H1 (cell line): ENCODE measurements around the gene TXLNA. TPM values are rescaled to one million over a fixed set of nuclear protein-coding genes. Genes with fewer than 3 reads are reported as not detected.

Experiments
- CTCF ChIA-PET: fragments of 300-600 bp; sonication (Branson Sonifier 250); formaldehyde crosslinking; loops from one replicate; lab custom pipeline; 2021; ENCODE audit not compliant: partially characterized antibody; lab: Charles Lee
- POLR2A ChIA-PET: fragments of 300-600 bp; sonication (Branson Sonifier 250); formaldehyde crosslinking; loops from one replicate; lab custom pipeline; 2021; ENCODE audit warnings: inconsistent platforms; ENCODE audit not compliant: partially characterized antibody; lab: Charles Lee
- DNase-seq, 2 experiments: peaks; one replicate each; pipeline versions ENCODE4 v3.0.0 to v3.0.0-alpha.2; 2010 to 2022; ENCODE audit warnings: low spot score in 2 of 2, low read depth in 1 of 2, mixed read lengths in 1 of 2
- FAIRE-seq: peaks from 2 replicates; lab custom pipeline; 2011; peaks lifted over from hg19 to GRCh38; lab: Jason Lieb, UNC
- H2AFZ ChIP-seq: 2 replicates; pipeline ENCODE4 v1.8.1; 2012; ENCODE audit warnings: low read length, inconsistent platforms
- H2AK5ac ChIP-seq: 2 replicates; pipeline ENCODE4 v1.6.1; 2013; ENCODE audit warnings: low read depth, low read length
- H2BK120ac ChIP-seq: replicated peaks from 2 replicates; pipeline ENCODE3; 2013; ENCODE audit warnings: low read depth, low read length, inconsistent platforms
- H2BK12ac ChIP-seq: 2 replicates; pipeline ENCODE4 v1.6.1; 2013; ENCODE audit warnings: low read depth, low read length
- H2BK15ac ChIP-seq: 2 replicates; pipeline ENCODE4 v1.6.1; 2013; ENCODE audit warnings: low read length
- H2BK20ac ChIP-seq: 2 replicates; pipeline ENCODE4 v1.6.1; 2013; ENCODE audit warnings: low read length
- H2BK5ac ChIP-seq: 2 replicates; pipeline ENCODE4 v1.6.1; 2013; ENCODE audit warnings: low read depth, low read length
- H3K14ac ChIP-seq: 2 replicates; pipeline ENCODE4 v1.6.1; 2013; ENCODE audit warnings: inconsistent platforms; ENCODE audit not compliant: insufficient read length
- H3K18ac ChIP-seq: 2 replicates; pipeline ENCODE4 v1.6.1; 2013; ENCODE audit warnings: low read length; ENCODE audit errors: extremely low read depth
- H3K23ac ChIP-seq: 2 replicates; pipeline ENCODE4 v1.6.1; 2013; ENCODE audit warnings: inconsistent platforms; ENCODE audit not compliant: insufficient read length
- H3K23me2 ChIP-seq: 2 replicates; pipeline ENCODE4 v1.6.1; 2013; ENCODE audit warnings: low read depth, low read length
- H3K27ac ChIP-seq: 2 replicates; pipeline ENCODE4 v1.6.1; 2011; ENCODE audit warnings: low read depth, low read length, inconsistent platforms
- H3K27me3 ChIP-seq, 4 experiments: replicated peaks in 1 of 4; 1 replicate in 1 of 4; 2 replicates in 3 of 4; pipeline versions ENCODE4 v1.6.1 to v1.8.1; 2011 to 2013; ENCODE audit warnings: low read length in 3 of 4, mild to moderate bottlenecking in 3 of 4, inconsistent platforms in 2 of 4, mixed read lengths in 2 of 4, moderate library complexity in 1 of 4; ENCODE audit not compliant: control insufficient read depth in 3 of 4, insufficient read depth in 3 of 4; ENCODE audit errors: extremely low read depth in 1 of 4
- H3K36me3 ChIP-seq, 4 experiments: 2 replicates each; pipeline versions ENCODE4 v1.6.1 to v1.8.1; 2011 to 2013; ENCODE audit warnings: mild to moderate bottlenecking in 4 of 4, low read length in 3 of 4, moderate library complexity in 2 of 4, control low read depth in 1 of 4, inconsistent platforms in 1 of 4; ENCODE audit not compliant: insufficient read depth in 4 of 4, control insufficient read depth in 2 of 4
- H3K4ac ChIP-seq: replicated peaks from 2 replicates; pipeline ENCODE3; 2013; ENCODE audit warnings: low read length, low read depth, mixed read lengths, inconsistent platforms; ENCODE audit not compliant: insufficient read length
- H3K4me1 ChIP-seq, 4 experiments: replicated peaks in 1 of 4; 1 replicate in 1 of 4; 2 replicates in 3 of 4; pipeline versions ENCODE4 v1.6.1 to v1.8.1; 2011 to 2013; ENCODE audit warnings: low read length in 3 of 4, inconsistent platforms in 2 of 4, mixed read lengths in 1 of 4; ENCODE audit not compliant: insufficient read depth in 4 of 4, control insufficient read depth in 3 of 4
- H3K4me2 ChIP-seq, 2 experiments: 2 replicates each; pipeline versions ENCODE4 v1.6.1 to v1.8.1; 2011 to 2013; ENCODE audit warnings: low read depth in 2 of 2, low read length in 2 of 2, control low read depth in 1 of 2, inconsistent platforms in 1 of 2, mild to moderate bottlenecking in 1 of 2; ENCODE audit not compliant: insufficient read depth in 1 of 2
- H3K4me3 ChIP-seq, 4 experiments: fragments of 200-600, 300-600 bp in 1 of 4; sonication (generic), shearing (Covaris generic), sonication (Bioruptor Twin) in 1 of 4; 2 replicates each; pipeline versions ENCODE4 v1.5.1 to v1.8.1; 2011 to 2016; ENCODE audit warnings: low read length in 4 of 4, low read depth in 3 of 4, control low read depth in 2 of 4, inconsistent platforms in 2 of 4, mild to moderate bottlenecking in 2 of 4, mixed read lengths in 1 of 4, moderate library complexity in 1 of 4; ENCODE audit not compliant: insufficient read depth in 2 of 4; ENCODE audit errors: extremely low read depth in 1 of 4
- H3K56ac ChIP-seq: replicated peaks from 2 replicates; pipeline ENCODE3; 2013; ENCODE audit warnings: low read depth, mild to moderate bottlenecking, mixed read lengths, low read length, inconsistent platforms; ENCODE audit not compliant: insufficient read length
- H3K79me1 ChIP-seq: 2 replicates; pipeline ENCODE4 v1.6.1; 2013; ENCODE audit warnings: low read depth, low read length, control low read depth
- H3K79me2 ChIP-seq, 2 experiments: 2 replicates each; pipeline versions ENCODE4 v1.6.1 to v1.8.1; 2012 to 2013; ENCODE audit warnings: low read length in 2 of 2, mild to moderate bottlenecking in 2 of 2, inconsistent platforms in 1 of 2; ENCODE audit not compliant: insufficient read depth in 2 of 2, control insufficient read depth in 1 of 2
- H3K9ac ChIP-seq, 4 experiments: replicated peaks in 1 of 4; 1 replicate in 1 of 4; 2 replicates in 3 of 4; pipeline versions ENCODE4 v1.6.1 to v1.8.1; 2011 to 2013; ENCODE audit warnings: low read depth in 3 of 4, low read length in 3 of 4, control low read depth in 2 of 4, mild to moderate bottlenecking in 2 of 4, moderate library complexity in 2 of 4, inconsistent platforms in 1 of 4; ENCODE audit errors: extremely low read depth in 1 of 4
- H3K9me3 ChIP-seq, 2 experiments: 2 replicates each; pipeline versions ENCODE4 v1.6.1 to v1.8.1; 2012 to 2013; ENCODE audit warnings: mild to moderate bottlenecking in 2 of 2, moderate library complexity in 2 of 2, control low read depth in 1 of 2, inconsistent platforms in 1 of 2, low read depth in 1 of 2, low read length in 1 of 2, mixed read lengths in 1 of 2; ENCODE audit not compliant: insufficient read depth in 2 of 2
- H4K20me1 ChIP-seq, 2 experiments: replicated peaks in 1 of 2; 2 replicates each; pipeline versions ENCODE3 to v1.8.1; 2011 to 2013; ENCODE audit warnings: inconsistent platforms in 2 of 2, low read length in 2 of 2, mild to moderate bottlenecking in 1 of 2; ENCODE audit not compliant: insufficient read depth in 2 of 2, control insufficient read depth in 1 of 2
- H4K5ac ChIP-seq: 2 replicates; pipeline ENCODE4 v1.6.1; 2013; ENCODE audit warnings: low read length, low read depth, mixed read lengths, inconsistent platforms; ENCODE audit not compliant: insufficient read length
- H4K8ac ChIP-seq: 2 replicates; pipeline ENCODE4 v1.8.0; 2013; ENCODE audit warnings: mild to moderate bottlenecking, moderate library complexity, low read length, inconsistent platforms; ENCODE audit not compliant: insufficient read depth; ENCODE audit errors: extremely low read depth
- H4K91ac ChIP-seq: replicated peaks from 2 replicates; pipeline ENCODE3; 2013; ENCODE audit warnings: low read length, mixed read lengths, inconsistent platforms; ENCODE audit not compliant: insufficient read length
- CTBP2 ChIP-seq: IDR thresholded peaks from 2 replicates; pipeline ENCODE4 v1.7.0; 2011; ENCODE audit warnings: borderline replicate concordance, mild to moderate bottlenecking, moderate library complexity, mixed read lengths, low read length; ENCODE audit not compliant: insufficient read depth, insufficient read length
- HDAC6 ChIP-seq: IDR thresholded peaks from one replicate; pipeline ENCODE4 v1.7.1; 2012; ENCODE audit warnings: low read depth, mild to moderate bottlenecking, inconsistent platforms, low read length, moderate library complexity
- JUN ChIP-seq: IDR thresholded peaks from 2 replicates; pipeline ENCODE4 v1.6.1; 2011; ENCODE audit warnings: low read depth, mild to moderate bottlenecking, improper control_type of control experiment, low read length
- KDM4A ChIP-seq: IDR thresholded peaks from one replicate; pipeline ENCODE4 v1.7.1; 2012; ENCODE audit warnings: low read depth, mild to moderate bottlenecking, moderate library complexity, low read length, inconsistent platforms; ENCODE audit not compliant: severe bottlenecking
- RFX5 ChIP-seq: IDR thresholded peaks from 2 replicates; pipeline ENCODE4 v1.6.1; 2011; ENCODE audit warnings: low read depth, low read length, improper control_type of control experiment, borderline replicate concordance
- TCF12 ChIP-seq: IDR thresholded peaks from 2 replicates; pipeline ENCODE4 v1.6.1; 2011; ENCODE audit warnings: low read depth, mild to moderate bottlenecking, low read length
- ZNF274 ChIP-seq: IDR thresholded peaks from 2 replicates; pipeline ENCODE4 v1.7.0; 2012; ENCODE audit warnings: low read length, borderline replicate concordance; ENCODE audit errors: extremely low read depth
- WGBS, 2 experiments: shearing (Covaris generic) in 1 of 2; methylation state at CpG; one replicate each; pipeline versions ENCODE4 v1.1.6 to v1.1.7; 2013 to 2015; ENCODE audit warnings: low lambda C conversion rate in 2 of 2, mixed read lengths in 2 of 2, inconsistent platforms in 1 of 2, low coverage in 1 of 2, missing lambda C conversion rate in 1 of 2; ENCODE audit not compliant: insufficient replicate concordance in 2 of 2, insufficient coverage in 1 of 2, insufficient read length in 1 of 2; ENCODE audit errors: extremely low coverage in 1 of 2, missing lambda C conversion rate in 1 of 2; 5-methylcytosine and 5-hydroxymethylcytosine counted together
- polyA plus RNA-seq, 7 experiments: library from polyadenylated mRNA; depleted of rRNA in 3 of 7; stranded (reverse) in 5 of 7; unstranded in 2 of 7; fragments of >200 nt in 5 of 7; fragments of 200-250 nt in 2 of 7; gene quantifications; 1 replicate in 5 of 7; 2 replicates in 1 of 7; 4 replicates in 1 of 7; pipeline versions ENCODE4 v1.2.1 to v1.2.3, GENCODE V29; 2011 to 2013; ENCODE audit warnings: missing spikeins in 2 of 7, mixed read lengths in 2 of 7
- total RNA-seq: library from RNA; stranded (reverse); fragmentation: NEBNext Ultra II Directional; extraction: Animal tissue kit (Norgen Biotek cat#: 25700); gene quantifications from 2 replicates; pipeline ENCODE4 v1.2.1, GENCODE V29; 2021
- TF ChIP-seq, protein P1 (sequence below): IDR thresholded peaks from 2 replicates; pipeline ENCODE4 v1.6.1; 2012; ENCODE audit warnings: low read length, inconsistent platforms

TXLNA gene
- total and polyA plus RNA-seq, 2 of the 8 experiments (the other 6 are each of a cell fraction or from before 2014, with no cell fraction given) = 31.3 to 46.9 TPM

DNA sequence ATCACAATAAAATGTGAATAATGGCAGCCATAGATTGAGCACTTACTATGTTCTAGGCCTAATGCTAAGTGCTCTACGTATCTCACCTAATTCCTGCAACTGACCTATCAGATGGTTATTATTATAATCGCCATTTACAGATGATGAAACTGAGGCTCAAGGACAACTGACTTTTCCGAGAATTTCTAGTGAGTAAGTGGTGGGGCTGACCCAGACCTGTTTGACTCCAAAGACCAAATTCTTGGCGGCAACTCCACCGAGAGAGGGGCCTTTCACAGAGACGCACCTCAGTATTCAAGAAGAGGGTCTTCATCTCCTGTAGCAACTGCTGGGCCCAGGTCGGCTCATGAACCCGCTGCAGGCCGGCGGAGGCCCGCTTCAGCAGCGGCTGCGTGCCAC, 42.1 kb downstream of the TXLNA start:
- peaks cover 8% of the 10 kb centered on the region; the same call in 1 of the 2 replicates for H3K23me2 ChIP-seq
- peaks cover 0 to 7% (median 2%) of the 10 kb centered on the region in 4 experiments; a peak in 3 of 7 replicates for H3K4me1 ChIP-seq
- H3K9me3 ChIP-seq = no peaks in the 10 kb centered on the region
- FAIRE-seq (no peak), DNase-seq (no peak)
- peaks cover 6 to 22% (median 15%) of the 10 kb centered on the region in 4 experiments; a peak in 7 of 8 replicates for H3K36me3 ChIP-seq
- H2BK20ac ChIP-seq = no peak overlapping the region
- WGBS, 2 experiments = 10% methylated on average over 13 of the region's 13 CpGs; no CpG with 5 or more reads in 1 of the 2 experiments
- no peak overlapping the region for H3K18ac ChIP-seq
- peaks cover 0 to 4% of the 10 kb centered on the region in 2 experiments for H4K20me1 ChIP-seq
- H2BK12ac ChIP-seq = no peak overlapping the region
- no peak overlapping the region for H3K4ac ChIP-seq
- no peak overlapping the region for H3K23ac ChIP-seq
- H3K4me2 ChIP-seq = peak overlapping the region; percentile 65 to 84
- H3K27ac ChIP-seq = no peak overlapping the region
- H2BK5ac ChIP-seq = peak overlapping the region; percentile 68; the same call in 1 of the 2 replicates
- H3K4me3 ChIP-seq = peak overlapping the region; percentile 66 to 97 (median 88)
- no peak overlapping the region for H2BK120ac ChIP-seq
- no peak overlapping the region for H2AK5ac ChIP-seq
- H4K5ac ChIP-seq = no peak overlapping the region
- H3K27me3 ChIP-seq = no peaks in the 10 kb centered on the region
- H3K9ac ChIP-seq = peak overlapping the region in 3 of 4 experiments; percentile 15 to 54 (median 52); a peak in 4 of 7 replicates
- POLR2A ChIA-PET = interaction anchor here (0.6 to 8.0 kb wide), 11 partner anchors 10 to 116 kb away, joined by 3 to 52 read pairs (median 5); partner anchors contain the start of genes DCDC2B and IQCC
- H3K56ac ChIP-seq = no peak overlapping the region
- H3K79me2 ChIP-seq = peaks cover 0 to 24% of the 10 kb centered on the region in 2 experiments; a peak in 3 of 4 replicates
- H2BK15ac ChIP-seq = no peak overlapping the region
- no peak overlapping the region for H2AFZ ChIP-seq
- TF ChIP-seq CTBP2 (no peak), HDAC6 (no peak), JUN (no peak), RFX5 (no peak), TCF12 (no peak), KDM4A (no peak), ZNF274 (no peak)
- TF ChIP-seq, protein P1, sequence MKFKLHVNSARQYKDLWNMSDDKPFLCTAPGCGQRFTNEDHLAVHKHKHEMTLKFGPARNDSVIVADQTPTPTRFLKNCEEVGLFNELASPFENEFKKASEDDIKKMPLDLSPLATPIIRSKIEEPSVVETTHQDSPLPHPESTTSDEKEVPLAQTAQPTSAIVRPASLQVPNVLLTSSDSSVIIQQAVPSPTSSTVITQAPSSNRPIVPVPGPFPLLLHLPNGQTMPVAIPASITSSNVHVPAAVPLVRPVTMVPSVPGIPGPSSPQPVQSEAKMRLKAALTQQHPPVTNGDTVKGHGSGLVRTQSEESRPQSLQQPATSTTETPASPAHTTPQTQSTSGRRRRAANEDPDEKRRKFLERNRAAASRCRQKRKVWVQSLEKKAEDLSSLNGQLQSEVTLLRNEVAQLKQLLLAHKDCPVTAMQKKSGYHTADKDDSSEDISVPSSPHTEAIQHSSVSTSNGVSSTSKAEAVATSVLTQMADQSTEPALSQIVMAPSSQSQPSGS = no peak
- peaks cover 2% of the 10 kb centered on the region; the same call in 1 of the 2 replicates for H3K79me1 ChIP-seq
- CTCF ChIA-PET = interaction anchor here (1.0 to 1.9 kb wide), 3 partner anchors 9 to 94 kb away, joined by 3 to 7 read pairs (median 5); partner anchors contain the start of gene DCDC2B
- no peak overlapping the region for H4K91ac ChIP-seq
- no peak overlapping the region for H4K8ac ChIP-seq
- no peak overlapping the region for H3K14ac ChIP-seq
